Measurements from ENCODE around the gene RARRES1. TPM values are rescaled to one million over a fixed set of nuclear protein-coding genes. Genes with fewer than 3 reads are reported as not detected.

Gene RARRES1
- total and polyA plus RNA-seq, 2 experiments from 2014 or later: 36.9 to 73.1 TPM

- WGBS (ENCODE audit: low lambda C conversion rate, missing lambda C conversion rate): 92% methylated on average over 9 of the region's 9 CpGs
- Histone ChIP-seq H3K4me2 (no peak overlapping the region), H4K20me1 (ENCODE audit: insufficient read depth, poor library complexity, severe bottlenecking) (no peaks in the 10 kb centered on the region), H3K4me1 (ENCODE audit: insufficient read depth) (no peaks in the 10 kb centered on the region), H3K4me3 (no peak overlapping the region), H3K36me3 (replicated peaks; ENCODE audit: insufficient read depth, low read depth) (no peaks in the 10 kb centered on the region), H3K27ac (no peak overlapping the region), H3K9me2 (replicated peaks; ENCODE audit: insufficient read depth) (no peaks in the 10 kb centered on the region), H3K9me3 (ENCODE audit: low read depth) (no peaks in the 10 kb centered on the region), H3K27me3 (no peaks in the 10 kb centered on the region), H2AFZ (no peak overlapping the region), H3K79me2 (no peaks in the 10 kb centered on the region)
- TF ChIP-seq CTCF (IDR thresholded peaks at IDR 0.05; ENCODE audit: poor library complexity) (no peak), EZH2phosphoT487 (IDR thresholded peaks at IDR 0.05; ENCODE audit: low read depth, severe bottlenecking, unreplicated experiment) (no peak), EZH2 (IDR thresholded peaks at IDR 0.05; ENCODE audit: borderline replicate concordance) (no peak)
- no peak for DNase-seq (ENCODE audit: low spot score)
Measured at GRCh38 chr3:158737976-158738615, 5.8 kb upstream of the RARRES1 start.

- H3K4me1 ChIP-seq (ENCODE audit: insufficient read depth): no peaks in the 10 kb centered on the region
- no peaks in the 10 kb centered on the region for H3K27me3 ChIP-seq
- no peak overlapping the region for H3K4me2 ChIP-seq
- H2AFZ ChIP-seq: no peak overlapping the region
- WGBS (ENCODE audit: low lambda C conversion rate, missing lambda C conversion rate): 96% methylated on average over 2 of the region's 2 CpGs
- no peak overlapping the region for H3K27ac ChIP-seq
- DNase-seq (ENCODE audit: low spot score): no peak
- H3K9me3 ChIP-seq (ENCODE audit: low read depth): no peaks in the 10 kb centered on the region
- TF ChIP-seq EZH2 (IDR thresholded peaks at IDR 0.05; ENCODE audit: borderline replicate concordance) (no peak), CTCF (IDR thresholded peaks at IDR 0.05; ENCODE audit: poor library complexity) (no peak), EZH2phosphoT487 (IDR thresholded peaks at IDR 0.05; ENCODE audit: low read depth, severe bottlenecking, unreplicated experiment) (no peak)
- no peaks in the 10 kb centered on the region for H3K9me2 ChIP-seq (replicated peaks; ENCODE audit: insufficient read depth)
- H3K79me2 ChIP-seq: no peaks in the 10 kb centered on the region
- H4K20me1 ChIP-seq (ENCODE audit: insufficient read depth, poor library complexity, severe bottlenecking): no peaks in the 10 kb centered on the region
- no peak overlapping the region for H3K4me3 ChIP-seq
- H3K36me3 ChIP-seq (replicated peaks; ENCODE audit: insufficient read depth, low read depth): no peaks in the 10 kb centered on the region
Measured at GRCh38 chr3:158737410-158737809, 5.2 kb upstream of the RARRES1 start.

GRCh38 chr3:158735296-158736033 lies 3.2 kb upstream of the RARRES1 start:
- Histone ChIP-seq H3K4me2 (no peak overlapping the region), H3K36me3 (replicated peaks; ENCODE audit: insufficient read depth, low read depth) (no peaks in the 10 kb centered on the region), H3K27me3 (no peaks in the 10 kb centered on the region), H3K27ac (no peak overlapping the region), H3K9me2 (replicated peaks; ENCODE audit: insufficient read depth) (no peaks in the 10 kb centered on the region), H4K20me1 (ENCODE audit: insufficient read depth, poor library complexity, severe bottlenecking) (no peaks in the 10 kb centered on the region), H3K4me3 (no peak overlapping the region), H3K9me3 (ENCODE audit: low read depth) (no peaks in the 10 kb centered on the region), H3K79me2 (peaks cover 8% of the 10 kb centered on the region), H2AFZ (no peak overlapping the region), H3K4me1 (ENCODE audit: insufficient read depth) (peaks cover 7% of the 10 kb centered on the region)
- no peak for DNase-seq (ENCODE audit: low spot score)
- TF ChIP-seq EZH2phosphoT487 (IDR thresholded peaks at IDR 0.05; ENCODE audit: low read depth, severe bottlenecking, unreplicated experiment) (no peak), CTCF (IDR thresholded peaks at IDR 0.05; ENCODE audit: poor library complexity) (no peak), EZH2 (IDR thresholded peaks at IDR 0.05; ENCODE audit: borderline replicate concordance) (no peak)
- WGBS (ENCODE audit: low lambda C conversion rate, missing lambda C conversion rate): 85% methylated on average over 7 of the region's 7 CpGs

All from hepatocyte (in vitro differentiated cells).